HG03025 (cell line): ENCODE results near the gene NR1H4.
"Not testable (repeated sequence)": the region's sequence is repeated elsewhere in the genome, so short reads cannot be mapped to it uniquely, and the experiment has no call there.

Source experiments
- ATAC-seq: cut with Tn5 transposase; IDR thresholded peaks from one replicate; pipeline ENCODE4 v1.9.1; 2021; ENCODE audit warnings: mild to moderate bottlenecking, moderate library complexity; ENCODE audit not compliant: unreplicated experiment, low FRiP score

NR1H4 gene

DNA sequence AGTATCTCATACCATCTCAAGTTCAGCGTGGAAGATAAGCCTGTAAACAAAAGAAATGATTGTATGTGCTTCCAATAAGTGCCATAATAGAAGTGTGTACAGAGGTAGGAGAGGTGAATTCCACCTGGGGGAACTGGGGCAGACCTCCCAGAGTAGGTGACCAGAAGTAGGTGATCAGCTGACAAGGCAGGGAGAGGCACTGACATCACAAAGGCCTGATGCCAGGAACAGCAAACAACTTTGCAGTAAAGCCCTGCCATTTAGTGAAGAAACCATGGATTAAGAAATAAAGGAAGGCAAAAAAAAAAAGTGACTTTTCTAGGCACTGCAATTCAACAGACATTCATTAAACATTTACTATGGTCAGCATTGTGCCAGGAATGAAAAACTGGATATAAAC is 31.1 kb downstream of the NR1H4 start:
- ATAC-seq: no peak

DNA sequence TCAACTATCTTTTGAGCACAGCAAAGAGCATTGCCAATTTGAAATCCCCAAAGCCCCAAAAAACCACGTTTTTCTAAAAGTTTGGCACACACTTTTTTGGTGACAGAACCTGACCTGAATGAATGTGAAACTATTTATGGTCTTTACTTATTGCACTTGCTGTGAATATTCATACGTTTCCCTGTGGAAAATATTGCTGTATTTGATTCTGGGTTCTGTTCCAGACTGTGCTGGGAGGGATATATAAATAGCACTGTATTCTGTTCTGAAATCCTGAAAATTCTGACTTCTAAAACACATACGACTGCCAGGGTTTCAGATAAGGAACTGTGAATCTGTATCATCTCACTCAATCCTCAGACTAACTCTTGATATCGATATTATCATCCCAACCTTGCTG is 35.1 kb downstream of the NR1H4 start:
- no peak for ATAC-seq

GRCh38 chr12:100512692-100513091 is 39.0 kb downstream of the NR1H4 start:
- no peak for ATAC-seq

DNA sequence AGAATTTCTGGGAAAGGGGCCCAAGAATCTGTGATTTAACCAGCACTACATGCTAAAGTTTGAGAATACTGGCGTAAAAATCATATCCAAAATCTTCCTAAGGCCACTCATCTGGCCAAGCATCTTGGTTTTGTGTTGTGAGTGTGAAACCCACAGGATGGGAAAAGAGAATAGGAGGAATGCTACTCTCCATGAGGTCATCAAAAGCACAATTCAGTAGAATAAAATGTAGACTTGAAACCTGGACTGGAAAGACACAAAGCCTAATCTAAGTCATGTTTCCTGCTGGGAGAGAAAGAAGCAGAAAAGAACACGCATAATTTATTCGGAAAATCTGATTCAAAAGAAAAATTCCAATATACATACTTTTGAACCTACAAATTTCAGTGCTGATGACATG is 42.3 kb downstream of the NR1H4 start:
- no peak for ATAC-seq

GRCh38 chr12:100518376-100518775 is 44.7 kb downstream of the NR1H4 start:
- no peak for ATAC-seq

DNA sequence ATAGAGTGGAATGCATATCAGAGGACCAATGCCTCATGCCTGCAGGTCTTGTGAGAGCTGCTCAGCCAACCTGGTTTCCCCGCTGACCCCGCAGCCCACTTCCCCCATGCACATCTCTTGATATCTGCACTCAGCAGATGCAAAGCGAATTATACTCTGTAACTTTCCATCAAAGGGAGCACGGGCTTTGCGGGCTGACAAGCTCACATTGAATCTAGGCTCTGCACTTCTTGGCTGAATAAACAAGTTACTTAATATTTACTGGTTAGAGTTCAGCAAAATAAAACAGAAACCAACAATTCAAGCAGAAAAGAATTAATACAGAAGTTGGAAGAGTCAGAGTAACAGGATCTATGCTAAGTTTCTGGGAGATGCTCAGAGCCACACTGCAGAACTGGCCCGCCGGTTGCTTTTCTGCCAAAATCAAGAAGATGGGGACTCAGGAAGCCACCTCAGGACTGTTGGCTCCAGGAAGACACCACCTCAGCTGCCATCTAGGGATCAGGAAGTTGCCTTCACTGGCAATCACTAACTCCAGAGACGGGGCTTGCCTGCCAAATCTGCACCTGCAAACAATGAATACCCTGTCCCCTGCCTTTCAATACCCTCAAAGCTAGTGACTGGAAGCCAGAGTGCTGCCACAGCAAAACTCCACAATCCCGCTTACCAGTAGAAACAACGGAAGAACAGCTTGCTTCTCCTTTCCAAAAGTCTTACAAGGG is 46.5 kb downstream of the NR1H4 start:
- ATAC-seq: no peak

- no peak for ATAC-seq
Observed at GRCh38 chr12:100521958-100522357, 48.3 kb downstream of the NR1H4 start.

- ATAC-seq: no peak
Observed at GRCh38 chr12:100528034-100528433, 54.4 kb downstream of the NR1H4 start.

GRCh38 chr12:100528471-100529127 is 54.9 kb downstream of the NR1H4 start:
- ATAC-seq: no peak

GRCh38 chr12:100529756-100530350 is 56.2 kb downstream of the NR1H4 start:
- ATAC-seq: no peak

GRCh38 chr12:100533376-100533775 is 59.7 kb downstream of the NR1H4 start:
- no peak for ATAC-seq

DNA sequence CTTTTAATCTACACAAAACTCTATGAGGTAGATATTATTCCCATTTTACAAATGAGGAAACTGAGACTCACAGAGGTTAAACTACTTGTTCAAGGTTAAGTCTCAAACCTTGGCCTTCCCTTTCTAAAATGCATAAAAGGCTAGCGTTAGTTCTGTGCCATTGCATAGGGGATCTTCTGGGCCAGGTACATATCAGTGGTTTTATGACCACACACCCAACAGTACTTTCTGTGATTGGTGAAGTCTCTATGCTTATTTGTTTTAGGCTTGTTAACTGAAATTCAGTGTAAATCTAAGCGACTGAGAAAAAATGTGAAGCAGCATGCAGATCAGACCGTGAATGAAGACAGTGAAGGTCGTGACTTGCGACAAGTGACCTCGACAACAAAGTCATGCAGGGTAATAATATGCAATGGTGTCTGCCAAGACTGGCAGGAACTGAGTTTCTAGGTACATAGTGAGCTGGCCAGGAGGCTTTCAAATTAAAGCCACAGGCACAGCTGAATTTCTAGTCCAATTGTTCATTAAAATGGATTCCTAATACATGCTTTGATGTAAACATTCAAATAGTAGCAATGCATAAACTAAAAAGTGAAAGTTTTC is 61.1 kb downstream of the NR1H4 start:
- ATAC-seq: no peak

DNA sequence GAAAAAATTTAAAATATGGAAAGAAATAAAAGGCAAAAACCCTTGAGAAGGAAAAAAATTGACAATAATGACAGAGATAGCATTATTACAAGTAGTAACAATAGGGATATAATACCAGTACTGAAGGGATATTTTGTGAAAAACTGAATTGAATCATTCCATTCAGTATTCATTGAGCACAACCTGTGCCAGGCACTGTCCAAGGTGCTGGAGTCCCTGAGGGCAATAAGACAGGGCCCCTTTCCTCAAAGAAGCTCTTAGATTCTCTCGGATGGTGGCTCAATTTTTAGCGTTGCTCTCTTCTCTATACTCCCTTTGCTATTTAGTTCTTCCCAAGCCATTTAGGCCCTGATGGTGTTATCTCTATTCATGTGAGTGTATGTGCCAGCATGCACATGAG is 65.5 kb downstream of the NR1H4 start:
- no peak for ATAC-seq

GRCh38 chr12:100544165-100544564 is 70.5 kb downstream of the NR1H4 start:
- ATAC-seq: no peak

DNA sequence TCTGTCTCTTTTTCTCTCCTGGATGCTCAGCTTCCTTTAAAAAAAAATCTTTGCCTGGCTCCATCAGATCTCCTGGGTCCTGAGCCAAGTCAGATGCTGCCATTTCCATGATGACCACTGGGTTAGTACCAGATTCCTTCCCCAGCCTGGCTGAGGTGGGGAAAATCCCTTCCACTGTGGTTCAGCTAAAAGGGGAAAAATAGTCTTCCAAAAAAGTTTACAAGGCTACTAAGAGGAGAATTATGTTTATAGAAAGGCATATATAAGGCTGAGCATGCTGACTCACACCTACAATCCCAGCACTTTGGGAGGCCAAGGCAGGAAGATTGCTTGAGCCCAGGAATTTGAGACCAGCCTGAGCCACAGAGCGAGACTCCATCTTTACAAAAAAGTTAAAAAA is 71.4 kb downstream of the NR1H4 start:
- ATAC-seq: no peak

DNA sequence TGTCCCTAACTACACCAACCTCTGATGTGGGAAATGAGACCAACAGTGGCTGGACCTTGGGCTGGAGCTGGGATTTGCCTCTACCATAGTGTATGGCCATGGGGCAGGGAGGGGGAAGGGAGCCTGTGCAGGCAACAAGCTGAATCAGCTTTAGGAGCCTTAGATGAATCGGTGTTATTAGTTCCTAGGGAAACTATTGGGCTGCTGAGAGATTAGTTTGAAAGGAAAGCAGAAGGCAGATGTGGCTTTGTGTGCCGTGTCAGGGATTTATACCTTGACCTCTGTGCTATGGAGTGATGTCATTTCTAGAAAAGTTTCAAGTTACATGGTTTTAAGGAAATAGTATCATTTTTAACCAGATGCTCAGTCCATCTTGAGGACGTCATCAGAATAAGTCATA is 80.3 kb downstream of the NR1H4 start:
- ATAC-seq: no peak

DNA sequence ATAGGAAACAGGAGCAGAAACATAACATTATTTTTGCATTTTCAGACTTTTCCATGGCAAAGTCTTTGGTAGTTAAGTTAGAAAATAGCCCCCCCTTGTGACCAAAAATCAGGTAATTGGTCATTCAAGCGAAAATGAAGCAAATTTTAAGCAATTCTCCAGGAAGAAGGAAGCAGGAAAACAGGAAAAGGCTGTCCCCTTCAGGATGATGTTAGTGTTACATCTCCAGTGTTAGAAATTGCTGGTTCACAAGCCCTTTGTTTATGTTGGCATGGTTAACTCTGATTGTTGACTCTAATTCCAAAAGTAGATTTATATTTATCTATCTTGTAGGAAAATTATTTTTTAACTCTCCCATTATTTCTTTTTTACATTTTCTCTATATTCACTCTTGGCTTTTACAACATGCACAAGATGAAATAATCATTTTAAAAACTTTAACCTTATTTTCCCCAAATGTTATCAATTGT is 81.0 kb downstream of the NR1H4 start:
- ATAC-seq: no peak

DNA sequence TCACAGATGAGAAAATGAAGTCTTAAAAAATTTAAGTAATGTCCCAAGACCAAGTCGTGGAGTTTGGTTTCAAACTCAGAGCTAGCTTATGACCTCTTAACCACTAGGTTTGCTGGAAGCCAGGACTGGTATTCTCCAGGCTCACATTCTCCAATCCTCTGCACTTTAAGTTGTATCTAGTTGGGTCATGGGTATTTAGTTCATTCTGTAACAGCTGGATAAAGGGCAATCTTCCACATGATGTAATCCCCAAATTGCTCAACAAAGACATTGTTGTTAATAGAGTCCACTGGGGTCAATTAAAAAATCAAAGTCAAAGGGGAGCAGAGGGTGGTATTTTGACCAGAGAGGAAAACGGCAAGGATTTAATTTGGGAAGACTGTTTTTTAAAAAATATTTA is 82.1 kb downstream of the NR1H4 start:
- ATAC-seq: no peak

GRCh38 chr12:100557357-100557756 is 83.7 kb downstream of the NR1H4 start:
- ATAC-seq: no peak

GRCh38 chr12:100559261-100559660 is 85.6 kb downstream of the NR1H4 start:
- ATAC-seq: not testable (repeated sequence)

DNA sequence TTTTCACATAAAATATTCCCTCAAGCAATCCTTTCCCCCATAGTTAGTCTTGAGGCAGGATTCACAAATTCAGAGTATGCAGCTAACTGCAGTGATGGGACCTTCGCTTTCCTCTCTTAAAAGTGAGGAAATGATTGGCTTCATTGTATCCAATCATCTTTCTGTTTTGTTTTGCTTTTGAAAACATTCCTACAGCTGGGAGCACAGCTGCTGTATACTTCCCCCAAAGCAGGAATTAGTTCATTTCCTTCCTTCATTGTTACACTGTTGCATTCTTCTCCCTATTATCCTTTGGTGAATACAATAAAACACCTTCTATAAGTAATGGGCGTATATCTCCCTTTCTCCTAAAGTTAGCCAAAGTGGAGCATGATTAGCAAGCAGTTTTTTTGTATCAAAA is 90.4 kb downstream of the NR1H4 start:
- ATAC-seq: no peak
